ENCODE data around the gene CCNL2.

The CCNL2 gene

GRCh38 chr1:1340791-1341548 is 58.2 kb downstream of the CCNL2 start:
- DNase-seq, result no peak

- no peak for DNase-seq
These were observed 59.0 kb downstream of the CCNL2 start for GRCh38 chr1:1340185-1340584.

- no peak for DNase-seq
These were observed 60.9 kb downstream of the CCNL2 start for GRCh38 chr1:1338278-1338677.

- no peak for DNase-seq
These were observed 61.4 kb downstream of the CCNL2 start for GRCh38 chr1:1337793-1338147.

- no peak for DNase-seq
These were observed 62.0 kb downstream of the CCNL2 start for GRCh38 chr1:1336931-1337792.

- no peak for DNase-seq
These were observed 62.7 kb downstream of the CCNL2 start for GRCh38 chr1:1336446-1336845.

GRCh38 chr1:1335792-1336248 is 63.3 kb downstream of the CCNL2 start:
- DNase-seq, result no peak
